HepG2 (cell line): ENCODE measurements around the gene RTN4RL2. TPM values are rescaled to one million over a fixed set of nuclear protein-coding genes. Genes with fewer than 3 reads are reported as not detected.
A peak's percentile ranks its signal among the peaks of the same experiment; 100 is the strongest.

Source experiments
- FOXK1 ChIP-seq: sonication (generic); formaldehyde crosslinking; IDR thresholded peaks from 2 replicates; pipeline ENCODE4 v1.4.0; 2020; ENCODE audit warnings: low read depth, missing genetic modification reagents, borderline replicate concordance
- JUN ChIP-seq: sonication (generic); formaldehyde crosslinking; IDR thresholded peaks from 2 replicates; pipeline ENCODE4 v1.4.0; 2020; ENCODE audit warnings: mild to moderate bottlenecking, missing genetic modification reagents
- KAT2B ChIP-seq: fragments of 150-350 bp; IDR thresholded peaks from 2 replicates; pipeline ENCODE4 v1.6.1; 2014; ENCODE audit warnings: low read depth, low read length, borderline replicate concordance
- NBN ChIP-seq: fragments of 450-650 bp; conservative IDR thresholded peaks from 2 replicates; pipeline ENCODE4 v1.6.1; 2017
- SMARCE1 ChIP-seq: fragments of 450-650 bp; IDR thresholded peaks from 2 replicates; pipeline ENCODE4 v1.6.1; 2017; ENCODE audit warnings: borderline replicate concordance
- SRSF9 ChIP-seq: fragments of 200-400 bp; formaldehyde crosslinking; IDR thresholded peaks from 2 replicates; pipeline ENCODE4 v1.6.1; 2018; ENCODE audit warnings: borderline replicate concordance, mild to moderate bottlenecking, low read depth, low read length; ENCODE audit not compliant: insufficient read depth, poor library complexity, severe bottlenecking
- TAF1 ChIP-seq: sonication (generic); formaldehyde crosslinking; IDR thresholded peaks from 2 replicates; pipeline ENCODE4 v1.4.0; 2020; ENCODE audit warnings: missing genetic modification reagents
- ZNF121 ChIP-seq: sonication (generic); formaldehyde crosslinking; IDR thresholded peaks from 2 replicates; pipeline ENCODE4 v1.5.0; 2020; ENCODE audit warnings: mild to moderate bottlenecking, missing genetic modification reagents
- ZNF230 ChIP-seq: sonication (generic); formaldehyde crosslinking; IDR thresholded peaks from 2 replicates; pipeline ENCODE4 v1.4.0; 2020; ENCODE audit warnings: mild to moderate bottlenecking, missing genetic modification reagents
- ZNF317 ChIP-seq: sonication (generic); formaldehyde crosslinking; IDR thresholded peaks from 2 replicates; pipeline ENCODE4 v1.5.0; 2020; ENCODE audit warnings: mild to moderate bottlenecking, missing genetic modification reagents
- ZNF773 ChIP-seq: sonication (generic); formaldehyde crosslinking; IDR thresholded peaks from 2 replicates; pipeline ENCODE4 v1.4.0; 2020; ENCODE audit warnings: missing genetic modification reagents, borderline replicate concordance
- ZNF775 ChIP-seq: sonication (generic); formaldehyde crosslinking; IDR thresholded peaks from 2 replicates; pipeline ENCODE4 v1.4.0; 2020; ENCODE audit warnings: missing genetic modification reagents, mild to moderate bottlenecking, moderate library complexity, borderline replicate concordance
- ZNF781 ChIP-seq: sonication (generic); formaldehyde crosslinking; IDR thresholded peaks from 2 replicates; pipeline ENCODE4 v1.5.1; 2020; ENCODE audit warnings: borderline replicate concordance, mild to moderate bottlenecking, missing genetic modification reagents; ENCODE audit errors: not compliant biosample characterization
- polyA plus RNA-seq, 8 experiments: library from polyadenylated mRNA; depleted of rRNA in 3 of 8; stranded (reverse) in 7 of 8; unstranded in 1 of 8; fragments of >200 nt; fragmentation: Illumina TruSeq in 4 of 8; extraction: Trizol in 4 of 8; gene quantifications; 2 replicates each; pipeline versions ENCODE4 v1.2.1 to v1.2.3, GENCODE V29; 2011 to 2016; ENCODE audit warnings: low read depth in 4 of 8, missing spikeins in 1 of 8, mixed read lengths in 1 of 8; ENCODE audit not compliant: insufficient read depth in 1 of 8
- total RNA-seq, 5 experiments: library from RNA; depleted of rRNA; stranded (reverse); fragments of >200 nt; fragmentation: Illumina TruSeq; extraction: Trizol; gene quantifications; 2 replicates each; pipeline ENCODE4 v1.2.3, GENCODE V29; 2016; ENCODE audit warnings: low read depth in 1 of 5
- TF ChIP-seq, protein P1 (sequence below): sonication (generic); formaldehyde crosslinking; IDR thresholded peaks from 2 replicates; pipeline ENCODE4 v1.5.0; 2020; ENCODE audit warnings: mild to moderate bottlenecking, missing genetic modification reagents, borderline replicate concordance
- TF ChIP-seq, protein P2 (sequence below): sonication (generic); formaldehyde crosslinking; IDR thresholded peaks from 2 replicates; pipeline ENCODE4 v1.4.0; 2020; ENCODE audit warnings: missing genetic modification reagents, borderline replicate concordance
- TF ChIP-seq, protein P3 (sequence below): sonication (generic); formaldehyde crosslinking; IDR thresholded peaks from 2 replicates; pipeline ENCODE4 v1.9.0; 2021; ENCODE audit warnings: missing genetic modification reagents, borderline replicate concordance
- TF ChIP-seq, protein P4 (sequence below): fragments of 450-650 bp; IDR thresholded peaks from 2 replicates; pipeline ENCODE4 v1.6.1; 2016

The RTN4RL2 gene
- total and polyA plus RNA-seq, 2 of the 13 experiments (the other 11 are each of a cell fraction or from before 2014, with no cell fraction given), result 1.3 to 4.3 TPM

DNA sequence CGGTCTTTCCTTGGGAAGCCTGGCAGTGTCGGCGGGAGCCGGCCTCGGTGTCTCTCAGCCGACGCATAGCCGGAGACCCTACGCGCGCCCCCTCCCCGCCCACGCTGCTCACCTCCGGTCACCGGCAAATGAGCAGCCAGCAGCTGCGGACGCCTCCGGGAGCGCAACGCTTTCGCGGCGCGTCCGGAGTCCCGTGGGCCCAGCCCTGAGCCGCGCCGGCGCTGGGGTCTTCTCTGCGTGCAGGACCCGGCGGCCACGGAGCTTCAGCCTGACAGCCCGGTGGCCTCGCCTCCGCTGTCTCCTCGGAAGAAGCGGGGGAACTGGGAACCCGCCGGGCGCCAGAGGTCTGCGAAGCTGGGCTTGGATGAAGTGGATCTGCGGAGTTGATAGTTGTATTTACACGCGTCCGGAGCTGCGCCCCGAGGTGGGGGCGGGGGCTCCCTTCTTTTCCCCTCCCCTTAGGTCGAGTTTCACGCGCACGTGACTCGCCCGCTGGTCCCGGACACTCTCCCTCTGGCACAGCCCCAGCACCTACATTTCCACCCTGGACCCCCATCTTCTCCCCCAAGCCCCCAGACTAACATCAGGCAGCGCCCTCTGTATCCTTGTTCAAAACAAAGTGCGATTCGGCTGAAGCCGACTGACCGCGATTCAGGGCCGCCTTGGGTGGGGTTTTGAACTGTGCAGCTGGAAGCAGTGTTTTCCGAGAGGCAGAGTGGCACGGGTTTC is 55.2 kb downstream of the RTN4RL2 start, which contains the start of gene SLC43A1 (continued):
- TF ChIP-seq, protein P1, sequence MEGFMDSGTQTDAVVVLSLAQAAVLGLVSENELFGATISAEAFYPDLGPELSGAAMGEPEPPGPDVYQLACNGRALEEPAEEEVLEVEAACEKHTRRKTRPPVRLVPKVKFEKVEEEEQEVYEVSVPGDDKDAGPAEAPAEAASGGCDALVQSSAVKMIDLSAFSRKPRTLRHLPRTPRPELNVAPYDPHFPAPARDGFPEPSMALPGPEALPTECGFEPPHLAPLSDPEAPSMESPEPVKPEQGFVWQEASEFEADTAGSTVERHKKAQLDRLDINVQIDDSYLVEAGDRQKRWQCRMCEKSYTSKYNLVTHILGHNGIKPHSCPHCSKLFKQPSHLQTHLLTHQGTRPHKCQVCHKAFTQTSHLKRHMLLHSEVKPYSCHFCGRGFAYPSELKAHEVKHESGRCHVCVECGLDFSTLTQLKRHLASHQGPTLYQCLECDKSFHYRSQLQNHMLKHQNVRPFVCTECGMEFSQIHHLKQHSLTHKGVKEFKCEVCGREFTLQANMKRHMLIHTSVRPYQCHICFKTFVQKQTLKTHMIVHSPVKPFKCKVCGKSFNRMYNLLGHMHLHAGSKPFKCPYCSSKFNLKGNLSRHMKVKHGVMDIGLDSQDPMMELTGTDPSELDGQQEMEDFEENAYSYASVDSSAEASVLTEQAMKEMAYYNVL (CRISPR knock-in tag), result peak; percentile 71; the same call in 1 of the 2 replicates
- TF ChIP-seq, protein P2, sequence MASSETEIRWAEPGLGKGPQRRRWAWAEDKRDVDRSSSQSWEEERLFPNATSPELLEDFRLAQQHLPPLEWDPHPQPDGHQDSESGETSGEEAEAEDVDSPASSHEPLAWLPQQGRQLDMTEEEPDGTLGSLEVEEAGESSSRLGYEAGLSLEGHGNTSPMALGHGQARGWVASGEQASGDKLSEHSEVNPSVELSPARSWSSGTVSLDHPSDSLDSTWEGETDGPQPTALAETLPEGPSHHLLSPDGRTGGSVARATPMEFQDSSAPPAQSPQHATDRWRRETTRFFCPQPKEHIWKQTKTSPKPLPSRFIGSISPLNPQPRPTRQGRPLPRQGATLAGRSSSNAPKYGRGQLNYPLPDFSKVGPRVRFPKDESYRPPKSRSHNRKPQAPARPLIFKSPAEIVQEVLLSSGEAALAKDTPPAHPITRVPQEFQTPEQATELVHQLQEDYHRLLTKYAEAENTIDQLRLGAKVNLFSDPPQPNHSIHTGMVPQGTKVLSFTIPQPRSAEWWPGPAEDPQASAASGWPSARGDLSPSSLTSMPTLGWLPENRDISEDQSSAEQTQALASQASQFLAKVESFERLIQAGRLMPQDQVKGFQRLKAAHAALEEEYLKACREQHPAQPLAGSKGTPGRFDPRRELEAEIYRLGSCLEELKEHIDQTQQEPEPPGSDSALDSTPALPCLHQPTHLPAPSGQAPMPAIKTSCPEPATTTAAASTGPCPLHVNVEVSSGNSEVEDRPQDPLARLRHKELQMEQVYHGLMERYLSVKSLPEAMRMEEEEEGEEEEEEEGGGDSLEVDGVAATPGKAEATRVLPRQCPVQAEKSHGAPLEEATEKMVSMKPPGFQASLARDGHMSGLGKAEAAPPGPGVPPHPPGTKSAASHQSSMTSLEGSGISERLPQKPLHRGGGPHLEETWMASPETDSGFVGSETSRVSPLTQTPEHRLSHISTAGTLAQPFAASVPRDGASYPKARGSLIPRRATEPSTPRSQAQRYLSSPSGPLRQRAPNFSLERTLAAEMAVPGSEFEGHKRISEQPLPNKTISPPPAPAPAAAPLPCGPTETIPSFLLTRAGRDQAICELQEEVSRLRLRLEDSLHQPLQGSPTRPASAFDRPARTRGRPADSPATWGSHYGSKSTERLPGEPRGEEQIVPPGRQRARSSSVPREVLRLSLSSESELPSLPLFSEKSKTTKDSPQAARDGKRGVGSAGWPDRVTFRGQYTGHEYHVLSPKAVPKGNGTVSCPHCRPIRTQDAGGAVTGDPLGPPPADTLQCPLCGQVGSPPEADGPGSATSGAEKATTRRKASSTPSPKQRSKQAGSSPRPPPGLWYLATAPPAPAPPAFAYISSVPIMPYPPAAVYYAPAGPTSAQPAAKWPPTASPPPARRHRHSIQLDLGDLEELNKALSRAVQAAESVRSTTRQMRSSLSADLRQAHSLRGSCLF (CRISPR knock-in tag), result no peak
- TF ChIP-seq ZNF121 (CRISPR knock-in tag) (no peak), ZNF775 (CRISPR knock-in tag) (no peak), KAT2B (no peak), ZNF317 (CRISPR knock-in tag) (peak; percentile 34; the same call in 1 of the 2 replicates), ZNF773 (CRISPR knock-in tag) (no peak), JUN (CRISPR knock-in tag) (no peak), ZNF781 (no peak), SMARCE1 (no peak), ZNF230 (no peak; the same call in 1 of the 2 replicates), TAF1 (peak; percentile 80), NBN (no peak), SRSF9 (no peak), FOXK1 (no peak; the same call in 1 of the 2 replicates)
- TF ChIP-seq, protein P3, sequence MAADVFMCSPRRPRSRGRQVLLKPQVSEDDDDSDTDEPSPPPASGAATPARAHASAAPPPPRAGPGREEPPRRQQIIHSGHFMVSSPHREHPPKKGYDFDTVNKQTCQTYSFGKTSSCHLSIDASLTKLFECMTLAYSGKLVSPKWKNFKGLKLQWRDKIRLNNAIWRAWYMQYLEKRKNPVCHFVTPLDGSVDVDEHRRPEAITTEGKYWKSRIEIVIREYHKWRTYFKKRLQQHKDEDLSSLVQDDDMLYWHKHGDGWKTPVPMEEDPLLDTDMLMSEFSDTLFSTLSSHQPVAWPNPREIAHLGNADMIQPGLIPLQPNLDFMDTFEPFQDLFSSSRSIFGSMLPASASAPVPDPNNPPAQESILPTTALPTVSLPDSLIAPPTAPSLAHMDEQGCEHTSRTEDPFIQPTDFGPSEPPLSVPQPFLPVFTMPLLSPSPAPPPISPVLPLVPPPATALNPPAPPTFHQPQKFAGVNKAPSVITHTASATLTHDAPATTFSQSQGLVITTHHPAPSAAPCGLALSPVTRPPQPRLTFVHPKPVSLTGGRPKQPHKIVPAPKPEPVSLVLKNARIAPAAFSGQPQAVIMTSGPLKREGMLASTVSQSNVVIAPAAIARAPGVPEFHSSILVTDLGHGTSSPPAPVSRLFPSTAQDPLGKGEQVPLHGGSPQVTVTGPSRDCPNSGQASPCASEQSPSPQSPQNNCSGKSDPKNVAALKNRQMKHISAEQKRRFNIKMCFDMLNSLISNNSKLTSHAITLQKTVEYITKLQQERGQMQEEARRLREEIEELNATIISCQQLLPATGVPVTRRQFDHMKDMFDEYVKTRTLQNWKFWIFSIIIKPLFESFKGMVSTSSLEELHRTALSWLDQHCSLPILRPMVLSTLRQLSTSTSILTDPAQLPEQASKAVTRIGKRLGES (CRISPR knock-in tag), result no peak
- TF ChIP-seq, protein P4, sequence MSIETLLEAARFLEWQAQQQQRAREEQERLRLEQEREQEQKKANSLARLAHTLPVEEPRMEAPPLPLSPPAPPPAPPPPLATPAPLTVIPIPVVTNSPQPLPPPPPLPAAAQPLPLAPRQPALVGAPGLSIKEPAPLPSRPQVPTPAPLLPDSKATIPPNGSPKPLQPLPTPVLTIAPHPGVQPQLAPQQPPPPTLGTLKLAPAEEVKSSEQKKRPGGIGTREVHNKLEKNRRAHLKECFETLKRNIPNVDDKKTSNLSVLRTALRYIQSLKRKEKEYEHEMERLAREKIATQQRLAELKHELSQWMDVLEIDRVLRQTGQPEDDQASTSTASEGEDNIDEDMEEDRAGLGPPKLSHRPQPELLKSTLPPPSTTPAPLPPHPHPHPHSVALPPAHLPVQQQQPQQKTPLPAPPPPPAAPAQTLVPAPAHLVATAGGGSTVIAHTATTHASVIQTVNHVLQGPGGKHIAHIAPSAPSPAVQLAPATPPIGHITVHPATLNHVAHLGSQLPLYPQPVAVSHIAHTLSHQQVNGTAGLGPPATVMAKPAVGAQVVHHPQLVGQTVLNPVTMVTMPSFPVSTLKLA, result peak; percentile 14; the same call in 1 of the 2 replicates
